Suppressor macrophage treated with lipopolysaccharide for 4 hours (primary cell): ENCODE results near the gene AP2A1.

Source experiments
- DNase-seq: peaks from one replicate; pipeline ENCODE4 v3.0.0-alpha.2; 2020

Gene AP2A1

DNA sequence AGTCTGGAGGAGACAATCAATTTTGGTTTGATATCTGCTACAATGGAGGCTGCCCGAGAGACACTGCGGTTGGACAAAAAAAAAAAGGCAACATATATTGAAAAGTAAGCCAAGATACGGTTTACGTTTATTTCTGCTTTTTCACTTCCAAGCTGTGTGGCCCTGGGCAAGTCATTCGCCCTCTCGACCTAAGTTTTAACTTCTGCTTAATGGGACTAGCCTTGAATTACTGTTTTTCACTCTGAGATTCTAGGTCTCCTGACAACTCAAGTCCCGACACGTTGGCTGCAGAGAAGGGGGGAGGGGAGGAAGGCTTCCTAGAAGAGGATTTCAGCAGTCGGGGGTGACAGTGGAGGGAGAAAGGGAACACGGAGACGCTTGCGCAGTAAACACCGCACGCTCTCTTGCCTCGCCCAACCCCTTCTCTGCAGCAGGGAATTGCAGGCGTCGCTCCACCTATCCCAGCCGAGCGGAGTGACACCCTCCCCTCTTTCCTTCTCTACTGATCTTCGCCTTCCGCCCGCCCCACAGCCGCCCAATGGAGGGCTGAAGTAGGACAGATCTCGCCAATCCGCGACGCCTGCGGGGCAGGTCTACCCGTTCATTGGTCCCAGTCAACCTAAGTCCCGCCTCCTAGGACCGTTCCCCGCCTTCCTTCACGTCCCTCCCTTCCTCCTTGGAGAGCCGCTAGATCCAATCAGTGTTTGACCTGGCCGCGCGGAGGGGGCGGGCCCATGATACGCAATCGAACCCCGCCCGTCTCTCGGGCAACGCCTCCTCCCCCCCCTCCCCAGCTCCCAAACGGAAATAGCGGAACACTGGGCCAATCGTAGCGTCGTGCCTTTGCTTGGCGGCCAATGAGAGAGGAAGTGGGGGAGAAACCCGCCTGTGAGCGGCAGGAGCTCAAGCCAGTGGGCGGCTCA is 533 bp upstream of the AP2A1 start:
- DNase-seq, result peak; percentile 100

DNA sequence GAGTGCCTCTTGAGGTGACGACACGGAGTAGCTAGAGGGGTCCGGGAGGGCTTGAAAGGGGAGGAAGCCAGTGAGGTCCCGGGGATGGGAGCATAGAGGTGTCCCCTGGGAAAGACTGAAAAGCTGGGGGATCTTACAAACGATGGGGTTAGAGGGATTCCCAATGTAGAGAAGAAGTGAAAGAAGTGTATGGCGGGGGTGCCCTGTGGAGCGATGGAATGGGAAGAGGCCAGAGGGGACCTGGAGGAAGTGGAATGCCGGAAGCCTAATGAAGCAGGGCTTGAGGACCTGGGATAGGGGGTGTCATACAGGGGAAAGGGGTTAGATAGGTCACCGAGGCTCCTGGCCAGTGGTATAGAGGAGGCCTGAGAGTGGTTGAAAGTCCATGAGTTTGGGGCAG is 580 bp downstream of the AP2A1 start:
- peak; percentile 20 for DNase-seq

DNA sequence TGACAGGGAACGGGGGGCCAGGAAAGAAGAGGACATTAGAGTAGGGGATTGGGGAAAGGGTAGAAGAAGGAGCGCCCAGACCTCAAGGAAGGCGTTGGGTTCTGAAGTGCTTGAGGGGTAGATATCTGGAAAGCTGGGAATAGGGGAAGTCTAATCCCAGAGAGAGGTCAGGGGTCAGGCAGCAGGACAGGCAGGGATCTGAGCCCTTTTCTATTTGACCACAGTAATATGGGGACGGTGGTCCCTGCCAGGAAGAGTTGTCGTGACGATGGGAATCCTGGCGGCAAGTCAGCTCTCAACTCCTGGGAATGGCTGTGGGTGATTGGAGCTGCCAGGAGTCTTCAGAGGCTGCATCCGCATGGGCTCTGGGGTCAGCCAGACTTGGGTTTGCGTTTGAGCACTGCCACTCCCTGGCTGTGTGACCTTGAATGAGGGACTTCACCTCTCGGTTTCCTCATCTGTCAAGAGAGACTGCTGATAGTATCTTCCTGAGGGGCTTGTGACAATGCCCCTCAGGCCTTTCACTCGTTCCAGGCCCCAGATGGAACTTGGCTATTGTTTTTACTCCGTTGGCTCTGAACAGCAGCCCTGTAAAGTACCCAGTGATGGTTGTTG is 1.3 kb downstream of the AP2A1 start:
- no peak for DNase-seq

DNA sequence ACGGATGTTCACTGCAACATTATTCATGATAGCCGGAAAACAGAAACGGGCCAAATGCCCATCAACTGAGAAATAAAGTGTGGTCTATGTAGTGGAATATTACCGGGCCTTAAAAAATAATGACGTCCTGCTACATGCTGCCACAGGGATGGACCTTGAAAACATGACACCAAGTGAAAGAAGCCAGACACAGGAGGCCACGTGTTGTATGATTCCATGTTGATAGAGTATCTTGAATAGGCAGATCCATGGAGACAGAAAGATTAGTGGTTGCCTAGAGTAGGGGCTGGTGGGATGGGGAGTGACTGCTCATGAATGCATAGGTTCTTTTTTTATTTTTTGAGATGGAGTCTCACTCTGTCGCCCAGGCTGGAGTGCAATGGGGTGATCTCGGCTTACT is 3.7 kb downstream of the AP2A1 start:
- DNase-seq, result no peak

DNA sequence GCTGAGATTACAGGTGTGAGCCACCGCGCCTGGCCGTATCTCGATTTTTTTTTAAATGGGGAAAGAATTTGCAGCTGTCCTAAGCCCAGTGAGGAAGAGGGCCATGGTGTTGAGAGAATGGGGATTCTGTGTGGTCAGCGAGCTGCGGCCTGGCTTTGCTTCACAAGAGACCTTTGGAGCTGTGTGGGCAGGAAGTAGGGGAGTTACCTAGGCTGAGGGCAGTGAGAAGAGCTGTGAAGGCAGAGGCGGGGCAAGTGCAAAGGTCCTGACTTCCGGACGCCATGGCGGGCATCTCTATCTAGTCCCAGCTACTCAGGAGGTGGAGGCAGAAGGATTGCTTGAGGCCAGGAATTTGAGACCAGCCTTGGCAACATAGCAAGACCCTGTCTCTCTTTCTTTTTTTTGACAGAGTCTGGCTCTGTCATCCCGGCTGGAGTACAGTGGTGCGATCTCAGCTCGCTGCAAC is 4.9 kb downstream of the AP2A1 start:
- no peak for DNase-seq

DNA sequence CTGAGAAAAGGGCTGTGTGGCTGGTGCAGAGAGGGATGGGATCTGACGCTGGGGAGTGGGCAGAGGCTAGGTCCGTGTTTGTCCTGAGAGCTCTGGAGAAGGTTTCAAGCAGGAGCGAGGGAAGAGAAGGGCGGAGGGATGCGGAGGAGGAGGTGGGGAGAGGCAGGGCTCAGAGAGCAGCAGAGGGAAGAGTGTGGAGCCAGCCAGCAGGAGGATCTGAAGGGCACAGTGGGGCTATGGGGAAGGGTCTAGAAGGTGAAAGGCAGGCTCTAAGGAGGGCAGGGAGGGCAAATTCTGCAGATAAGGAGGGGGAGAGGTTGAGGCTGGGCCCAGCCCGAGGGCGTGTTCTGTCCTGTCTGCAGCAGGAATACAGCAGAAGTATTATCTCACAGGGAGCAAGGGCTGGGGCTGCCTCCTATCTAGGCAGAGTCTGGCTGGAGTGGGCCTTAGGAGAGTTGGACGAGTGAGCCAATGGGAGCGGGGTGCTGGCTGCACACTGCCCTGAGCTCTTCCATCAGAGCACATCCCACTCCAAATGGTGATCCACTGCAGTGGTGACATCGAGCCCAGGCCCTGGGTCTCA is 6.1 kb downstream of the AP2A1 start:
- no peak for DNase-seq

DNA sequence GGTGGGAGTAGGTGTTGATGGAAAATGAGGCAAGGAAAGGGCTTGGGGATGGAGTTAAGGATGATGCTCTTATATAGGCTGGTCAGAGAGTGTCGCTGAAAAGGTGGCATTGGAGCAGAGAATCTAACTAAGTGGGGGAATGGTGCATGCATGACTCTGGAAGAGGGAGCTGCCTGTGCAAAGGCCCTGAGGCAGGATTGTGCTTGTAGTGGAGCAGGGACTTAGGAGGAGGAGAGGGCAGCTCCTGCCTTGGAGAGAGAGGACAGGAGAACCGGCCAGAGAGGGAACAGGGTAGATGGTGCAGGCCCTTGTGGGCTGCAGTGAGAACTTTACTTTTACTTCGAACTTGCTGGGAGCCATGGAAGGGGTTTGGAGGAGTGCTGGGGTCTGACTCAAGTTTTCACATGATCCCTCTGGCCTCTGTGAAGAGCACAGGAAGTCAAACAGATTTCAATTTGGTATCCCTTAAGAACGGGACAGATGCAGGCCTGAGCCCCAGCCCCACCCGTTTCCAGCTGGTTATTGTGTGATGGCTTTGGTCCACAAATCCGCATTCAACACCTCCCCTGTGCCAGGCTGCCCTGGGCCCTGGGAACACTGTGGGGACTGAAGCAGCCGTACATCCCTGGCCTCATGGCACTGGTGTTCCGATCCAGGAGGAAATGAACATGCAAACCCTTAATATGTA is 7.0 kb downstream of the AP2A1 start:
- DNase-seq, result no peak

DNA sequence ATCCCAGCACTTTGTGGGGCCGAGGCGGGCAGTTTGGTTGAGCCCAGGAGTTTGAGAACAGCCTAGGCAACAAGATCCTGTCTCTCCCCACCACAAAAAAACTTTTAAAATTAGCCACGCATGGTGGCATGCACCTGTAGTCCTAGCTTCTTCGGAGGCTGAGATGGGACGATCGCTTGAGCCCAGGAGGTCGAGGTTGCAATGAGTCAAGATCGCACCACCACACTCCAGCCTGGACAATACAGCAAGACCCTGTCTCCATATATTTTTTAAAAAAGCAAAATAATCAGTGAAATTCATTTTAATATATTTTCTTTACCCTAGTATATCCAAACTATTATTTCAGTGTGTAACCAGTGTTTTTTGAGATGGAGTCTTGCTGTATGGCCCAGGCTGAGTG is 8.2 kb downstream of the AP2A1 start:
- DNase-seq, result no peak

DNA sequence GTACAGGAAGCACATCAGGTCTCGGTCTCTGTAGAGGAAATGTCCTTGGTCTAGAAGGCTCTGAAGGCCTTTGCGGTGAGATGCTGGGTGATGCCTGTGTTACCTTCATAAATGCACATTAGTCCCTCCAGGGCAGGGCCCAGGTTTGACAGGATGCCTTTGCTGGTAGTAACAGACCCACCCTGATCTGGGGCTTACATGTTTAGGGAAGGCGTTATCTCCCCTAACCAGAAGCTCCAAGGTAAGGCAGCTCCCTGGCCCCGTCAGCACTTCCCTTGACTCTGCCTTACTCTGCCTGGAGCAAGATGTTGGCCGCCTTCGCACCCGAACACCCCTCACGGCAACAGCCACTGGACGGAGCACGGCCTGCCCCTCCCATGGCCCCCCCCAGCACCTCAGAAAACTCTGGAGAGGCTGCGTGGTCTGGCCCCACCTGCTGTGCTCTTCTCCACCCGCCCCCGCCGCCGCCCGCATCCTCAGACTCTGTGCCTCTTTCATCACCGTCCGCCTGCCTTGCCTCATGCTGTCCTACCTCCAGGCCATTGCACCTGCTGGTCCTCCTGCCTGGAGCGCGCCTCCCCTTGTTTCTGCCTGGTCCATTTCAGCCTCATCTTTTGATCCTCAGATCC is 9.1 kb downstream of the AP2A1 start:
- no peak for DNase-seq

DNA sequence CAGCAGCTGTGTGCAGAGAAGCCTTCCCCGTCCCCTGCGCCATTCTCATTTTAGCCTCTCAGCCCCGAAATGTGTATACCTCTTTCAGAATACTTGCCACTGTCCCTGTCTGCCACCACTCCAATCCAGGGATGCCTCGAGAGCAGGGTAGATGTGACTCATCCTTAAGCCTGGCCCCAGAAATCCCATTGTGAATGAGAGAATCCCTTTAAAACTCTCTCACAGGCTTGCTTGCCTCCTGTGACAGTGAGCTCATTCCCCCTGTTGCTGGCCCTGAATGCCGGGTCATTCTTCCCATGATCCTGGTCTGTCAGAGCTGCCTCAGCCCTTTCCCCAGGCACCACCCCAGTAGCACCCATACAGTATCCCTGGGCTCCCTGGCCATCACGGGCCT is 9.6 kb downstream of the AP2A1 start:
- no peak for DNase-seq

DNA sequence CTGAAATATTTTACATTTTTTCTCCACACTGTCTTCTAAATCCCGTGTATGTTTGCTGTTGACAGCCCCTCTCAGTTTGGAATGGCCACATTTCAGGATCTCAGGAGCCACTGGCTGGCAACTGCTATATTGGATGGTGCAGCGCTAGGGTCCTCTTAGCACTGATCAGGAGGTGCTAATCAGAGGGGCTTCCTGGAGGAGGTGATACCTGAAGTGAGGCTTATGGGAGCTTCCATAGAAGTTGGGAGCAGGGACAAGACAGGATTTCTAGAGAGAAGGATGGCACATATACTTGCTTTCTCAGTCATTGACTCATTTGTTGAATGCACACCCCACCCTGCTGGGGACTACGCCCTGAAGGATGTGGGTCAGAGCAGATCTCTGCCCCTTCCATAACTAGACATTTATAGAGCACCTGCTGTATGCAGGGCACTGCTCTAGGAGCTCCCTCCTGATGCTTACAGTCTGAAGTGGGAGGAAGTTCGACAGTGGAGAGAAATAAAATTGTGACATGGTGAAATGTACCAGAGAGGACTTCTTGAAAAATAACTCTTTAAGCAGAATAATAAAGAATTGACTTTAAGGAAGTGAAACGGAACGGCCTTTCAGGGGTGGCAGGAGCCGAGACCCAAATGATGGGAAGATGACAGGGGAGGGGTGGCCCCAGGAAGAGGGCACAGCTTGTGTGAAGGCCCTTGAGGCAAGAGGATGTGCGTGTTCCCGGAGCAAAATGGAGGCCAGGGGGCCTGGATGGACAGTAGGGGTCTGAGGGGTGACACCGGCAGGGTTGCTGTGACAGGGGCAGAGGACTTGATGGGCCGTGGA is 13.1 kb downstream of the AP2A1 start:
- peak; percentile 64 for DNase-seq

DNA sequence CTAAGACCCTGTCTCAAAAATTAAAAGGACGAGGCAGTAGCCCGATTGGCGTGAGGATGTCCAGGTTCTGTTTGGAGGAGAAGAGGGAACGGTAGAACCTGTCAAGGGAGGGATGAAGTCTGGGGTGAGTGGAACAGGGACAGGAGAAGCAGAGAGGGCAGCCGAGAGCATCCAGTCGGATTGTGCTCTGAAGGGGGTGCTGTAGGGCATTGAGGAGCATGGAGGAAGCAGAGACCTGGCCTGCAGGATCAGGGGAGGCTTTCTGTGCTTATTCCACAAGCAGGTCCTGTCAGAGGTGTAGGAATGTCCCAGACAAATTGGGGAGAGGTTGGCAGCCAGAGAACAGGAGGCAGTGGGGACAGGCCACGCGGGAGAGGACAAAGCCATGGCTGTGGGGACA is 14.1 kb downstream of the AP2A1 start:
- DNase-seq, result no peak

DNA sequence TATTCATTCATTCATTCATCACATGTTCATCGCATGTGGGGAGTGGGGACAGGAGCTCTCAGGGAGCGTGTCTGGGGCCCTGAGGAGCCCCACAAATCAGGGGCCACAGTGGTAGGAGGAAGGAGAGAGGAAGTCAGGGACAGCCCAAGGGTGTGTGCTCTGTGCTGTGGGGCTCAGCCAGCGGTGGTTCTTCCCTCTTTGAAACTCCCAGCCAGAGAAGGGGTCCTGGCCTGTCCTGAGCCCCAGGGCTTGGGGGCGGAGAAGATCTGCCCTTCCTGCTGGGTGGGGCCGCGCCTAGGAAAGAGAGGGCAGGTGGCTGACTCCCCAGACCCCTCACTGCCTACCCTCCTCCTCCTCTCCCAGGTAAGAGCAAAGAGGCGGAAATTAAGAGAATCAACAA is 14.6 kb downstream of the AP2A1 start:
- no peak for DNase-seq

DNA sequence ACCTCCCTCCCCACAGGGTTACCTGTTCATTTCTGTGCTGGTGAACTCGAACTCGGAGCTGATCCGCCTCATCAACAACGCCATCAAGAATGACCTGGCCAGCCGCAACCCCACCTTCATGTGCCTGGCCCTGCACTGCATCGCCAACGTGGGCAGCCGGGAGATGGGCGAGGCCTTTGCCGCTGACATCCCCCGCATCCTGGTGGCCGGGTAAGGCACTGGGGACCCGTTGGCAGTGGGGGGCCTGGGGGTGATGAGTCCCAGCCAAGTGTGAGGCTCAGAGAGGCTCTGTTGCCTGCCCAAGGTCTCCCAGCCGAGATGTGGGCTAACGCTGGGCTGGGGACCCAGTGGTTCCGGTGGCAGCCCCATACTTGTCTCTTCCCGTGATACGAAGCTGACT is 15.7 kb downstream of the AP2A1 start:
- DNase-seq, result no peak

DNA sequence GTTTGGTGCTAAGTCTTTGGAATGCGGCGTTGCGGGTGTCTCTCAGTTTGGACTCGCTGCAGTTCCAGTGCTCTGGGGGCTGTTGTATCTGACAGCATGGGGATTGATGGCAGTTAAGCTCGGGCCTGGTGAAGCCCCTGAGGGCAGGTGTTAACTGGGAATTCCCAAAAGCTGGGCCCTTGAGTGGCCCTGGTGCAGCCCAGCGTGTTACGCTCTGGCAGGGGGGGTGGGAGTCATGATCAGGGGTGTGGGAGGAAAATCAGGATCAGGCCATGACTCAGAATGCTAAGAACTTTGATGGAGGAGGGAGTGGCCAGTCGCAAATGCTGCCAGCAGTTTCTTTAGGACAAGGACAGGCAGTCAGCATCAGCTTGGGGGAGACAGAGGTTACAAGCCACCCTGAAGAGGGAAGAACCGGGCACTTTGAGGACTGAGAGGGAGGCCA is 19.6 kb downstream of the AP2A1 start:
- no peak for DNase-seq

DNA sequence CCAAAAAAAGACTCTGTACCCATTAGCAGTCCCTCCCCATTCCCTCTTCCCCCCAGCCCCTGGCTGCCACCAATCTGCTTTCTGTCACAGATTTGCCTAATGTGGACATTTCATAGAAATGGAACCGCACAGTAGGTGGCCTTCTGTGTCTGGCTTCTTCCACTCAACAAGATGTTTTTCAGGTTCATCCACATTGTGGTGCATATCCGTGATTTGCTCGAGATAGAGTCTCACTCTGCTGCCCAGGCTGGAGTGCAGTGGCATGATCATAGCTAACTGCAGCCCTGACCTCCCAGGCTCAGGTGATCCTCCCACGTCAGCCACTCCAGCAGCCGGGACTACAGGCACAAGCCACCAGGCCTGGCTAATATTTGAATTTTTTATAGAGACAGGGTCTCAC is 20.9 kb downstream of the AP2A1 start:
- DNase-seq, result no peak

DNA sequence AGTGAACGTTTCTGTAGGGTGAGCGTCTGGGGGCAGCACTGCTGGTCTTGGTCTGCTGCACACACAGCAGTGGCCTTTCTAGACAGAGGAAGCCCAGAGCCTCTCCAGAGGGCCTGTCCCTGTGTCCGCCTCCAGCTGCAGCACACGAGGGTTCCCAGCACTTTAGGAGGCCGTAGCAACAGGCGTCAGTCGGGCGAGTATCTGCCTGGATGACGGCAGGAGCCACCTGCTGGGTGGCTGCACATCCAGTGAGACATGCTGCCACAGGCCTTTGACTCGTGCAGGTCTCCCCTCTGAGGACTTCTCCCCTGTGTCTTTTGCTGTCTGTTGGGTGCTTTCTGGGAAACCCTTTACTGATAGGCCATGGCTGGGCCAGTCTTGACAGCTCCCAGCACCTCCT is 22.1 kb downstream of the AP2A1 start:
- no peak for DNase-seq

DNA sequence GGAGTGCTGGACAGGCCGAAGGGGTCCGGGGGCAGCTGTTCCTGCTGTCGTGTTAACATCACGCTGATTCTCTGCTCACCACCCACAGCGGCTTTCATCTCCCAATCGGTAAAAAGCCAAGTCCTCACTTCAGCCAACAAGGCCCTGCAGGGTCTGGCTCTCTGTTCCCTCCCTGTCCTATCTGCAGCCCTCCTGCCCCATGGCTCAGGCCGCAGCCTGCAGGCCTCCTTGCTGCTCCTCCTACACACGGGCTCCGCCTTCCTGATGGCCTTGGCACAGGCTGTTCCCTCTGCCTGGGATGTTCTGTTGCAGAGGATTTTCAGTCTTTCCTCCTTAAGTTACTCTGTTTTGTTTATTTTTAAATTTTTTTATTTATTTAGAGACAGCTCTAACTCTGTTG is 24.1 kb downstream of the AP2A1 start:
- DNase-seq, result no peak

DNA sequence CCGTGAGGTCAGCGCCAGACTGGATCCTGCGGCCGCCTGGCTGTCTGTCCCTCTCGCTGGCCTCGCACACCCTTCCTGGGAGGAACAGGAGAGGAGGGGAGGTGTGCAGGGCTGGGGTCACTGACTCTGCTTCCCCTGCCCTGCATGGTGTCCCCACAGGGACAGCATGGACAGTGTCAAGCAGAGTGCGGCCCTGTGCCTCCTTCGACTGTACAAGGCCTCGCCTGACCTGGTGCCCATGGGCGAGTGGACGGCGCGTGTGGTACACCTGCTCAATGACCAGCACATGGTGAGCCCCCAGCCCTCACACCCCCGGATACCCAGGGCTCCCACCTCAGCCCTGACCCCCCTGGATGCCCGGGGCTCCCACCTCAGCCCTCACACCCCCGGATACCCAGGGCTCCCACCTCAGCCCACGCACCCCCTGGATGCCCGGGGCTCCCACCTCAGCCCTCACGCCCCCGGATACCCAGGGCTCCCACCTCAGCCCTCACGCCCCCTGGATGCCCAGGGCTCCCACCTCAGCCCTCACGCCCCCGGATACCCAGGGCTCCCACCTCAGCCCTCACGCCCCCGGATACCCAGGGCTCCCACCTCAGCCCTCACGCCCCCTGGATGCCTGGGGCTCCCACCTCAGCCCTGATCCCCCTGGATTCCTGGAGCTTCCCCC is 25.1 kb downstream of the AP2A1 start:
- DNase-seq, result no peak

DNA sequence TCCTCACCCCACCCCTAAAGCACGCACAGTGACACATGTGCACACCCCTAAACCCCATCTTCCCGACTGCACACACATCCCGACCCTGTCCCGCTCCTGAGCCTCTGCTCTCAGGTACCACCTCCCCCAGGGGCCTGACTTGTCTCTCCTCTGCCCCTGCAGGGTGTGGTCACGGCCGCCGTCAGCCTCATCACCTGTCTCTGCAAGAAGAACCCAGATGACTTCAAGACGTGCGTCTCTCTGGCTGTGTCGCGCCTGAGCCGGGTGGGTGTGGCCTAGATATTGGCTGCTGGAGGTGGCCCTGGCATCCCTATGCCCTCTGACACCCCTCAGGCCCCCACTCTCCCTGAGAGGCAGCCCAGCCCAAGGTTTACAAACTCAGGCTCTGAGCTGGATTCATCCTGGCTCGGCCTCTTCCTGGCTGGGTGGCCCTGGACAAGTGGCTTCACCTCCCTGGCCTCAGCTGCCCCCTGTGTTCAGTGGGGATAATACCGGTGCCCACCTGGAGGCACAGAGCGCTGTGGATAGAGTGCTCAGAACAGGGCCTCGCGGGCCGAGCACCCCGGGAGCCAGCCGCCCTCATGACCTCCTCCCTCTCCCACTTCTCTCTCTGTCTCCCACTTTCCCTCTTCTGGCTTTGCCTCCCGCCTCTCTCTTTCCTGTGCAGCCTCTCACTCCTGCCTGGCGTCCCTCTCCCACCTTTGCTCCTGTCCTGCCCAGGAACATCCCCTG is 26.2 kb downstream of the AP2A1 start:
- no peak for DNase-seq

DNA sequence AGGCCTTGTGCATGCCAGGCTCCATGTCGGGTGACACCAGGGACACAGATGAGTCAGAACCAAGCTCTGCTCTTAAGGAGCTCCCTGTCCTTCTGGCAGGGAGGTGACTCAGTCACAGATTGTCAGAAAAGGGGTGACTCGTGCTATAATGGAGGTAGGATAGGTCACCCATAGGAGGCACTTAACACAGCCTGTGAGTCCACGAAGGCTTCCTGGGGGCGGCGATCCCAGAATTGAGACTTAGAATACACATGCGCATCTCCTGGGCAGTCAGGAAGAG is 26.7 kb downstream of the AP2A1 start:
- DNase-seq, result peak; percentile 36
